Measurements from ENCODE around the gene ELMO1.

DNA sequence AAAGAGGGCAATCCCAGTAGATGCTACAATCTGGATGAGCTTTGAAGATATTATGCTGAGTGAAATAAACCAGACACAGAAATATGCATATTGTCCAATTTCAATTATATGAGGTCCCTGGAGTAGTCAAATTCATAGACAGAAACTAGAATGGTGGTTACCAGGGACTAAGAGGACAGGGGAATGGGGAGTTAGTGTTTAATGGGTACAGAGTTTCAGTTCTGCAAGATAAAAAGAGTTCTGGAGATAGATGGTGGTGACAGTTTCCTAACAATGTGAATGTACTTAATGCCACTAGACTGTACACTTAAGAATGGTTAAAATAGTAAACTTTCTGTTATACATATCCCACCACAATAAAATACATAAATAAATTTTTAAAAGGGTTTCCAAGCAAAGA lies 236.6 kb downstream of the ELMO1 start:
- no peak for TF ChIP-seq POLR2A (IDR thresholded peaks at IDR 0.05)
- TF ChIP-seq CTCF (IDR thresholded peaks at IDR 0.05 in 8 of 11, conservative IDR thresholded peaks at IDR 0.05 in 3 of 11), result no peak
- no peak for TF ChIP-seq POLR2AphosphoS5 (IDR thresholded peaks at IDR 0.05)

All from spleen (tissue), 7 donors.